HG02798 (cell line): ENCODE results near the gene PDE6B.
"Not testable (repeated sequence)": the region's sequence is repeated elsewhere in the genome, so short reads cannot be mapped to it uniquely, and the experiment has no call there.

Experiments used
- ATAC-seq: cut with Tn5 transposase; IDR thresholded peaks from one replicate; pipeline ENCODE4 v1.9.1; 2021; ENCODE audit warnings: mild to moderate bottlenecking; ENCODE audit not compliant: unreplicated experiment, poor library complexity

Gene PDE6B

DNA sequence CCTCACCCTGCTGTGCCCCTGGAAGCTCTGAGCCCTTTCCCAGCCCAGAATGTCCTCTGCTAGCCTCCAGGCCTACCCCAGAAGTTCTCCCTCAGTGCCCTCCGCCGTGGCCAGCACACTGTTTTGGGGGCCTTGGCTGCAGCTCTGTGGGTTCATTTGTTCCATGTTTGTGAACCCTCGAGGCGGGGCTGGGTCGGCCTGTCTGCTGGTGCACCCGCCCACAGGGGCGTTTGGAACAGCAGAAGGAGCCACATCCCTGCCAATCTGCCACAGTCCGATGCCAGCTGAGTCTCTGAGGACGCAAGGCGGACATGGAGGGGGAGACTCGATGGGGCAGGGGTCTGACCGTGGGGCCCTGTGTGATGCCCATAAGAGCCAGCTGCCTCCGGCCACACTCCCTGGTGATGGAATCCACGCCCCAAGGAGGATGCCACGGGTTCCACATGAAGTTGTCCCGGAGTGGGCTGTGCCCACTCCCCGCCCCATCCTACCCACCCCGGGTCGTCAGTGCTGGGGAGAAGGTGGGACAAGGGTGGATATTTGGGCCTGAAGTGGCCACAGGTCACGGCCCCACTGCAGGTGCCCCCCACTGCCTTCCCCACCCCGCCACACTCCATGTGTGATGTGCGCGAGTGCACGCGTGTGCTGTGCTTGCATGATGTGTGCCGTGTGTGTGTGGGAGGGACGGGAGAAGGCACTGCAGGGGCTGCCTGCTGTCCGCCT, 41.6 kb downstream of the PDE6B start:
- no peak for ATAC-seq

DNA sequence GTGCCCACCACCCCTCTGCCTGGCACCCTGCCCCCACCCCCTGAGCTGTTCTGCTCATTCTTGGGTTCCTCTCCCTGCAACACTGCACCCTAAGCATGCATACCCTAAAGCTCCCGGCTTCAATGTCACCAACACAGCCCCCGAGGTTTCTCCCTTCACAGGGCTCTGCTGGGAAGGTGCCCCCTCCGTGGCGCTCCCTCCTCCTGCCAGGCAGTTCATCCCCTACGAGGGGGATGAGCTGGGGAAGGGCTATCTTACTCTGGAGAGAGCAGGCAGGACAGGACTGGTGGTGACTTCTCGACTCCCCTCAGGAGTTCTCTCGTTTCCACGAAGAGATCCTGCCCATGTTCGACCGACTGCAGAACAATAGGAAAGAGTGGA, 42.2 kb downstream of the PDE6B start:
- ATAC-seq: no peak

DNA sequence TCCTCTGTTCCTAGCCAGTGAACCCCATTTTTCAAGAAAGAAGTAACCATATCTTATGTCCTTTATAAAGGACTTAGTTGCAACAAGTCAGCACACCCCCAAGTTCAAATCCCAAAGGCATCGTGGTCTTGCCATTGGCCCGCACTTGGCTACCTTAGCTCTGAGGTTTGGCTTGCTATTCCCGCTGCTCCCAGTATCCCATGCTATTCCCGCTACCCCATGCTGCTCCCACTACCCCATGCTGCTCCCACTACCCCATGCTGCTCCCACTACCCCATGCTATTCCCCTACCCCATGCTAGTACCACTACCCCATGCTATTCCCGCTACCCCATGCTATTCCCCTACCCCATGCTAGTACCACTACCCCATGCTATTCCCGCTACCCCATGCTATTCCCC, 42.8 kb downstream of the PDE6B start:
- ATAC-seq: not testable (repeated sequence)

DNA sequence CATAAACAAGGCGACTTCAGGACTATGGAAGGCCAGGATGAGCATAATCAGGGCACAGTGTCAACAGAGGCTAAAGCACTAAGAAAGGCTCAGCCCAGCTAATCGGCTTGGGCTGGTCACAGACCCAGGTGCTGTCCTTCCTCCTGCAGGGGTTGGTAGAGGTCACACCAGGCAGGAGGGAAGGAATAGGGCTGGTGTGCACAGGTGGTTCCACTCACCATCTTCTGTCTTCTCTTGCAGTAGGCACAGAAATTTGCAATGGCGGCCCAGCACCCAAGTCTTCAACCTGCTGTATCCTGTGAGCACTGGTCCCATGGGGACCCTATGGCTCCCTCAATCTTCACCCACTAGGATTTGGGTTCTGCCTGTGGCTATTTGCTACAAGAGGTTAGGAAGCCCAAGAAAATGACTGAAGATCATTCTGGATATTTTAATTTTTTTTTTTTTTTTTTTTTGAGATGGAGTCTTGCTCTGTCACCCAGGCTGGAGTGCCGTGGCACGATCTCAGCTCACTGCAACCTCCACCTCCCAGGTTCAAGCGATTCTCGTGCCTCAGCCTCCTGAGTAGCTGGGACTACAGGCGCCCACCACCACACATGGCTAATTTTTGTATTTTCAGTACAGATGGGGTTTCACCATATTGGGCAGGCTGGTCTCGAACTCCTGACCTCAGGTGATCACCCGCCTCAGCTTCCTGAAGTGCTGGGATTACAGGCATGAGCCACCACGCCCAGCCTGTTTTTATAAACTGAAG, 44.6 kb downstream of the PDE6B start:
- ATAC-seq: not testable (repeated sequence)

DNA sequence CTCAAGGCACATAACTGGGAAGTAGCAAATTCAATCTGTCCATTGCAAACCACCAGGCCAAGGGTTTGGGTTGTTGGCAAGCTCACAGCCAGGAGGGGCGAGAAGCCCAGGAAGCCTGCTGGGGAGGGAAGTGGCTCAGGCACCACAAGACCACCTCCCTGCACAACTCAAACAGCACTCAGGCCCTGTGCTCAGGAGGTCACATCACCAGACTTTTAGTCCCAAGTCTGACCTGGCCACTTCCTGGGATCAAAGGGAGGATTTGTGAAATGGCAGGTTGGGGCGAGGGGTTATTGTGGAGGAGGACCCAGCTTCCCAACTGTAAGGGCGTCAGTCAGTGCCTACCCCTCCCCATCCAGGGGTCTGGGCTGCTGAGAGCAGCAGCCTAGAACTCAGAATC, 46.4 kb downstream of the PDE6B start:
- ATAC-seq: no peak

DNA sequence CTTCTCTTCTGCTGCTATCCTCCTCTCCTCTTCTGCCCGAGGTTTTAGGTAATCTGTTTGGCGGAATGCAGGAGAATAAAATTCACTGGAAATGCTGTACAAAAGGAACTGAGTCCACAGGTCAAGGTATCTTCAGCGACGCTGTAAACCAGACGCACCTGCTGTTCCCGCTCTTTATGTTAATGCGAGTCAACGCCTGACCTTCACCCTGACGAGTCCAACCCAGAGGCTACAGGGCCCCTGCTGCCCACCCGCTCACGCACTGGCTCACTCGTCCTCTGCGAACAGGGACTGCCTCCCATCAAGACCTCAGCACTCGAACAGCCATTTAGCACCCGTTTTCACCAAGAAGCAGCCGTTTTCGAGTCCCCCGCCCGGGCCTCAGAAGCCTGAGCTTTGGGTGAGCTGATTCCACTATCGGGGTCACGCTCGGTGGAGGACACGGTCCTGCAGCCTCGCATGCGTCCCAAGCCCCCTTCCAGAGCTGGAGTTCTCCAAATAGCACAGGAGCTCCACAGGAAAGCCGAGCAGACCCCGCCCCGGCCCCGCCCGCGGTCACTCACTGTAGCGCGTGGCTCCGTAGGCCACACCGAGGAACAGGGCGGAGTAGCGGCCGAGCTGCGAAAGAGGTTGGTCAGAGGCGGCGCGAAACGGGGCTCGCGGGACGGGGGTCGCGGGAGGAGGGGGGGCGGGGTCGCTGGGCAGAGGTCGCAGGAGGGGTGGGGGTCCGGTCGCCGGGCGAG, 48.1 kb downstream of the PDE6B start:
- no peak for ATAC-seq

DNA sequence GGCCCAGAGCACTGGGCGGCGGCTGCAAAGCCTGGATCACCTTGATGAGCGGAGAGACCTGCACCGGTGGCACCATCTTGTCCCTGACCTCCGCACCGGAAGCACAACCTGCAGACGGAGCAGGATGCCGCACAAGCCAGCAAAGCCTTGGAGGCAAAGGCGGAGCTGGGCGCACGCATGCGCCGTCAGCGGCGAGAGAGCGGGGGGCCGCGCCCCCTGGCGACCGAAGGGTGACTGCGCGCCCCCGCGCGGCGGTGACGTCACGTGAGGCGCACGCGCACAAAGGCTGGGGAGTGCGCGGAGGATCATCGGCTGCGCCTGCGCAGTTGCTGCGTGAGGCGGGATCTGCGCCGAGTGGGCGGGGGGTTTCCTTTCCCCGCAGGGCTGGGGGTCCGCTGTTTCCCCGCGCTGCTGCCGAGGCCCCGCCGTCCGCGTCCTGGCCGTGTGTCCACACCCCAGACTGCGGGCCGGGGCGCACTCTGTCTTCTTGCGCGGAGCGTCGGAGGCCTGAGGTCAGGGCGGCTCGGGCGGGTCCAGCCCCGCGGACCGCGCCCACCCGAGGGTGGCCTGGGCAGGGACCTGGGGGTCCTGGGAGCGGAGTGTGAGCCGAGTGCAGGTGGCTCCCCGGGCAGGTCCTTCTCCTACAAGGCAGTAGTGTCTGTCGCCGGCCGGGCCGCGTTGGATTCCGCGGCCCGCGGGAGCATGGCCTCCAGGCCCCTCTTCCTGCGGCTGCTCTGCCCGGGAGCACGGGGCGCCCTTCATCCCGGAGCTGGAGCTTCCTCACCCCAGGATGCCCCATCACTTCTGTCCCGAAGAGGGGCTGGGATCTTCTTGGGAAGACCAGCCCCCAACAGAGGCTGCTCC, 49.0 kb downstream of the PDE6B start, which contains the start of the genes ATP5ME and MYL5:
Gene ATP5ME, minus strand, starts transcription at position 105 of the 864 bp plus-strand sequence. Its CDS starts 29 bp downstream, at position 76.
Gene MYL5, plus strand, starts transcription at position 371 of the 864 bp plus-strand sequence. CDS start 3,485 bp downstream, outside the sequence.
- ATAC-seq: peak; percentile 82

DNA sequence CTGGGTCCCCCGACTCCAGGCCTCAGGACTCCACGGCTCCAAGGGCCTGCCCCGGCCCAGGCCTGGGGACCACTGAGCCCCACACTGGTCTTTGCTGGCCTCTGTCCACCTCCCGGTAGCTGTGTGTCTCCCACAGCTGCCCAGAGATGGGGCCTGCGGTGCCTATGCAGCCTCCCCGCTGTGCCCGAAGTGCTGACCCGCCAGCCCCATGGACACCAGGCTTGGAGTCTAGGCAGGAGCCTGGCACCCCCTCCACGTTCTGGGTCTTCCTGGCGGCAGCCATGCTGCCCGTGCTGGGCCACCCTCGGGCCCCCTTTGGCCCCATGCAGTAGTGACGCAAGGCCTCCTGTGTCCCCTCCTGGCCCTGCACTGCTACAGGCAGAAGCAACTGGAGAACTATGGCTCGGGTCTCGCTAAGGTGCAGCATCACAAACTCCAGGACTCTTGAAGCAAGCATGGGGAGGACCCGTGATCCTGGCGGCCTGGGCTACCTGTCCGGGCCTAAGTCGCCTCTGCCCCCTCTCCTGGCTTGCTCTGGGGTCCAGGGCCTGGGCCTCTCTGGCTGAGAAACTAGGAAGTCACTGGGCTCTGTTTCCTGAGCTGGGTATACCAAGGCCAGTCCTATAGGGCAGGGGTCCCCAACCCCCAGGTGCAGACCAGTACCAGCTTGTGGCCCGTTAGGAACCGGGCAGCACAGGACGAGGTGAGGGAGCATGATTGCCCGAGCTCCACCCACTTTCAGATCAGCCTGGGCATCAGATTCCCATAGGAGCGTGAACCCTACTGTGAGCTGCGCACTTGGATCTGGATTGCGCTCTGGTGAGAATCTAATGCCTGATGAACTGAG, 49.9 kb downstream of the PDE6B start:
- no peak for ATAC-seq

DNA sequence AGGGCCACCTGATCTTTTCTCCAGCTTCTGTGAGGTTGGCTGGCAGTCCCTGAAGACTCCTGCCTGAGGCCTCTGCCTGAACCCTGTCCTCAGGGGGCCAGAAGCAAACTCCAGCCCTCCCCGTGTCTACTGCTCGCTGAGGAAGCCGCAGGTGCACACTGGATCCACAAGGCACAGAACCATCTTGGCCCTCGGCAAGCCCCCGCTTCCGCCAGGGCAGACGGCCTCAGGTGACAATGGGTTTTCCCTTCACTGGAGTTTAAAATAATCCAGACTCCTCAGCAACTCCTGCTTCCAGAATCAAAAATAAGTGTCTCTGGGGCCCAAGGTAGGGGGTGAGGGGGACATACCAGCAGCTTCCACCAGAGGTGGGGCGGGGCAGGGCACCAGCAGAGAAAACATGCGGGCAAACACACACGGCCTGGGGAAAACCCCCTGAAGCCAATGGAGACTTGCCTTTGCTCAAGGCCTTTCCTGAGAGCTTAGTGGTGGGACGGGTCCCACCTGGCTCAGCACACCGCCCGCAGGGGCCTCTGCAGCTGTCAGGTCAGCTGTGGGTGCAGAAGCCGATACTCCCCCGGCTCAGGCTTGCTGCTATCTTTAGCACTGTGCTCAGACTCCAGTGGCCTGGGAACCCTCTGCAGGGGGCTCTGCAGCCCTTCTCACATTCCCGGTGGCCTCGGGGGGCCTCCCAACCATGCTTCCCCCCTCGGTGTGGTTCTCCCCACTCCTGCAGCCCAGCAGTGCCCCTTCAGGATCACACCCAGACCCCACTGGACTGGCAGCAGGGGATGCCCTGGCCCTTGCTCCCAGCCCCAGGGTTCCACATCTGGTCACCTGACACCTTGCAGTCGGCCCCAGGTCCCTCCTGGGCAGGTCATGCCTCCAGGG, 50.9 kb downstream of the PDE6B start:
- peak; percentile 30 for ATAC-seq

DNA sequence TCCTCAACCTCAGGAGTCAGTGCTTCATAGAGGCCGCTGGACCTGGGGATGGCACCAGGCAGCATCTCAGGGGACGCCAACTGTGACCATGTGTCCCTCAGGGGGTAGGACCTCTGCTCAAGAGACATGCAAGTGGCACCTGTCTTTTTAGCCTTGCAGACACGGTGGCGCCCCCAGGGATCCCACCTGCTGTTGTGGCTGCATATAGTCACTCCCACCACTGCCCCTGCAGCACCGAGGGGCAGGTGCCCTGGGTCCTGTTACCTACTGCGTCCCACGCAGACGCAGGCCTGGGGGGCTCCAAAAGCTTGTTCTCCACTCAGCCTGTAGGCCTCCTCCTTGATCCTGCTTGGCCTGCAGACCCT, 51.5 kb downstream of the PDE6B start:
- no peak for ATAC-seq

DNA sequence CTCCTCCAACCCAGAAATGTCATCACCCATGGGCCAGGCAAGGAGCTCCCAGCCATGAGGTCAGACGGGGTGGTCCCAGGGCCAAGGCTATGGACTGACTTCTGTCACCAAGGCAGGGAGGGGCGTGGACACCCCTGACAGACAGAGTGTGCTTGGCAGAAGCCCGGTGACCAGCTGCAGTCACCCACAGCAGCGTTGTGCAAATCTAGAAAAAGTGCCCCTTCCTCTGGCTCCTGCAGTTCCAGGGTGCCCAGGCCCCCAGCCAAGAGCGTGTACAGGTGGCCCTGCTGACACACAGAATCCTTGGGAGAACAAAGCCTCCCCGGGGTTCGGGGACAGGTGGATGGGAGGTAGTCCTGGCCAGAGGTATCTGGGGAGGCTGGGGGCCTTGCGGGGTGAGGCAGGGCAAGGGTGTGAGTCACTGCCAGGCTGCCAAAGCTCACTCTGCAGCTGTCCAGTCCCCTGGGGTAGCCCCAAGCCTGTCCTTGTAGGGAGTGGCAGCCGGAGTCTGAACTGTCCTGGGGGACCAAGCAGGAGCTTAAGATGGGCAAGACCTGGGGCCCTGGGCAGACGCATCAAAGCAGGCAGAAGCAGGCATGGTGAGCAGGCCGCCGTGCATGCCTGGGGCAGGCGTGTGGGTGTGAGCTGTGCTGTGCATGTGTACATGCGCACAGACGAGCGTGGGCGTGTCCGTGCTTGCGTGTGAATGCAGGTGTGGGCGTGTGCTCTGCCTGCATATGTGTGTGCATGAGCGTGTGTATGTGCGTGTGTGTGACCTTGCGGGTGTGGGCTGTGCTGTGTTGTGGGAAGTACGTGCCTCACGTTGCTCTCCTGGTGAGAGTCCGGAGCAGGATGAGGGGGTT, 52.3 kb downstream of the PDE6B start:
- peak; percentile 14 for ATAC-seq

DNA sequence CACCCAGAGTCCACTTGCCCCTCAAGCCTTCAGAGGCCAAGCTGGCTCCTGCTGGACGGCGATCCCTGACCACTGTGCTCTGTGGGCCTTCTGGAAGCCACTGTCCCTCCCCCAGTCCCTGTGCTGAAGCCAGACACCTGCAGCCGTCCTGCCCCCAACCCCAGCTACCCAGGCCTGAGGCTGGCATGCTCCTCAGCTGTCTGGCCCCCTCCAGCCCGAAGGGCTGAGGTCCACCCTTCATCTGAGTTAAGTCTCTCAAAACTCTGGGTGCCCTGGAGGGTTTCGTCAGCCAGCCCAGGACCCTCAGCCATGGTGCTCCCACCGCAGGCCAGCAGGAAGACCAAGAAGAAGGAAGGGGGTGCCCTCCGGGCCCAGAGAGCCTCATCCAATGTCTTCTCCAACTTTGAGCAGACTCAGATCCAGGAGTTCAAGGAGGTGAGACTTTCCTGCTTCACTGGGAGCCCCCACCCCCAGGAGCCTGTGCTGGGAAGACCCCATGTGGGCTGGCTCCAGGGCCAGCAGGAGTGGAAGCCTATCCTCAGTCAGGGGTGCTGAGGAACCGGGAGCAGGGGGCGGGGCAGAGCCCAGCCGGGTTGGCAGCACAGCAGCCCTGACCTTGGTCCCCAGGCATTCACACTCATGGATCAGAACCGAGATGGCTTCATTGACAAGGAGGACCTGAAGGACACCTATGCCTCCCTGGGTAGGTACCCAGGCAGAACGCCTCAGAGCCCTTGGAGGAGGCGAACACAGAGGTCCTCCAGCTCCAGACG, 53.1 kb downstream of the PDE6B start:
- no peak for ATAC-seq

DNA sequence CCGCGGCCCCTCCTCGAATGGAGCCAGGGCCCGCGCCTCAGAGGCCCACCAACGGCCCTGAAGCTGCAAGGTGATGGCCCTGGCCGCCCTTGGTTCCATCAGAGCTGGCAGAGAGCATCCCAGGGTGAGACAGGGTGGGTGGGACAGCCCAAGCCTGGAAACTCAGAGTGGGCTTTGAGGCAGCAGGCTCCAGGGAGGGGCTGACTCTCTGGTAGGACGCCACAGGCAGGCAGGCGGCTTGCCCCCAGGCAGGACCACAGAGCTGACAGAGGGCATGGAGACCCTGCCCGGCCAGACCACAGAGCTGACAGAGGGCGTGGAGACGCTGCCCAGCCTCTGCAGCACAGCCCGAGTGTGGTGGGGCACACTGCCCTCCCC, 53.7 kb downstream of the PDE6B start:
- no peak for ATAC-seq

DNA sequence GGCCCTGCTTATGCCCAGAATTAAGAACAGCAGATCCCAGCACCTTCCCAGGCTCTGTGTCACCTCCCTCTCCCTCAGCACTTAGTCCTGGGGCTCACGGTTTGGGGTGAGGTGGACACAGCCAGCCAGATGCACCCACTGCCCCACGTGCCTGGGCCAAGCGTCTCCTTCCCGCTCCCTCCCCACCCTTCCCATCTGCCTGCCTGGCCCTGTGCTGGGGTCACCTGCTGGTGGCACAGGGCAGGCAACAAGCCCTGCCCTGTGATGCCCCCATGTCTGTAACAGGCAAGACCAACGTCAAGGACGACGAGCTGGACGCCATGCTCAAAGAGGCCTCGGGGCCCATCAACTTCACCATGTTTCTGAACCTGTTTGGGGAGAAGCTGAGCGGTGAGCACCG, 54.3 kb downstream of the PDE6B start:
- ATAC-seq: no peak

DNA sequence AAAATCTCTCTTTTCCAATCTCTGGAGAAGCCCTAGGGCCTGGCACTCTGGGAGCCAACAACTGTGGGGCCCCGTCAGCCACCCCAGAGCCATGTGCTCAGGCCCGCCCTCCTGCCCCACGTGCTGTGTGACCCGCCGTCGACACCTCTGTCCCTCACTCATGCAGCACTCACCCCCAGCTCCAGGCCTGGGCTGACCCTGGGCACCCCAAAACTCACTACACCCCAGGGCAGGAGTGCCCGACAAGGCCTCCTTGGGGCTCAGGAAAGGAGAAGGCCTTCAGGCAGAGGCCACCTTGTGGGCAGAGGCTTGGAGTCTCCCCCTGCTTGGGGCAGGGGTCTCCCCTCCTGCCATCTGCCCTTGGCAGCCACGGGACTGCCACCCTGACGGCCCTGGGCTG, 54.7 kb downstream of the PDE6B start:
- no peak for ATAC-seq

DNA sequence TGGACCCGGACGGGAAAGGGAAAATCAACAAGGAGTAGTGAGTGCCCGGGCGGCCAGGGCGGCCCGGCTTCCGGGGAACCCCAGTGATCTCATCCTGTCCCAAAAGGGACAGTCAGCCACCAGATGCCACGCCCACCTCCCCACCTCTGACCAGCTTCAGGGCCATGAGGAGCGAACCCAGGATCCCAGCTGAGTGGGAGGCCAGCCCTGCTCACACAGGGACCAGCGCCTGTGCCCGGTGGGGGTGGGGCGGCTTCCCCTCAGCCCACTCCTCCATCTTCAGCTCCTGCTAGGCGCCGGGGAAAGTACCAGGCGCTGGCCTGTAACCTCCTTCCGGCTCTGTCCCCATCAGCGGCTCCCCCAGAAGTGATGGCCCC, 55.2 kb downstream of the PDE6B start:
- no peak for ATAC-seq
